ENCODE measurements around the gene YWHAQ. TPM values are rescaled to one million over a fixed set of nuclear protein-coding genes. Genes with fewer than 3 reads are reported as not detected.

Gene YWHAQ
- polyA plus RNA-seq (ENCODE audit: insufficient read length), result 467 TPM
- long read RNA-seq, donor 1, transcript YWHAQ-202 (5 exons, 2,216 nt), result minor isoform, 26 of 156 reads
- long read RNA-seq, donor 1, transcript YWHAQ-201 (6 exons, 2,208 nt), result major isoform, 94 of 156 reads
- long read RNA-seq, donor 1, partial matches to known transcripts, result 36 of 156 reads
- long read RNA-seq, donor 1, other reads (novel, unspliced or antisense), result 0 of 156 reads
- long read RNA-seq, donor 2, transcript YWHAQ-201 (6 exons, 2,208 nt), result major isoform, 80 of 113 reads
- long read RNA-seq, donor 2, transcript YWHAQ-202 (5 exons, 2,216 nt), result minor isoform, 21 of 113 reads
- long read RNA-seq, donor 2, partial matches to known transcripts, result 12 of 113 reads
- long read RNA-seq, donor 2, other reads (novel, unspliced or antisense), result 0 of 113 reads
- long read RNA-seq, donor 3, transcript YWHAQ-201 (6 exons, 2,208 nt), result major isoform, 66 of 87 reads
- long read RNA-seq, donor 3, transcript YWHAQ-202 (5 exons, 2,216 nt), result minor isoform, 16 of 87 reads
- long read RNA-seq, donor 3, partial matches to known transcripts, result 5 of 87 reads
- long read RNA-seq, donor 3, other reads (novel, unspliced or antisense), result 0 of 87 reads
- long read RNA-seq, donor 4, partial matches to known transcripts, result 0 of 2 reads
- long read RNA-seq, donor 4, other reads (novel, unspliced or antisense), result 0 of 2 reads
- long read RNA-seq, donor 5, transcript YWHAQ-201 (6 exons, 2,208 nt), result major isoform, 152 of 214 reads
- long read RNA-seq, donor 5, transcript YWHAQ-202 (5 exons, 2,216 nt), result minor isoform, 41 of 214 reads
- long read RNA-seq, donor 5, partial matches to known transcripts, result 21 of 214 reads
- long read RNA-seq, donor 5, other reads (novel, unspliced or antisense), result 0 of 214 reads
- long read RNA-seq, donor 6, transcript YWHAQ-201 (6 exons, 2,208 nt), result major isoform, 92 of 156 reads
- long read RNA-seq, donor 6, transcript YWHAQ-202 (5 exons, 2,216 nt), result minor isoform, 40 of 156 reads
- long read RNA-seq, donor 6, partial matches to known transcripts, result 24 of 156 reads
- long read RNA-seq, donor 6, other reads (novel, unspliced or antisense), result 0 of 156 reads
- long read RNA-seq, donor 7, transcript YWHAQ-201 (6 exons, 2,208 nt), result major isoform, 131 of 178 reads
- long read RNA-seq, donor 7, transcript YWHAQ-202 (5 exons, 2,216 nt), result minor isoform, 36 of 178 reads
- long read RNA-seq, donor 7, partial matches to known transcripts, result 11 of 178 reads
- long read RNA-seq, donor 7, other reads (novel, unspliced or antisense), result 0 of 178 reads
- long read RNA-seq, donor 8, transcript YWHAQ-201 (6 exons, 2,208 nt), result major isoform, 49 of 57 reads
- long read RNA-seq, donor 8, transcript YWHAQ-202 (5 exons, 2,216 nt), result minor isoform, 8 of 57 reads
- long read RNA-seq, donor 8, partial matches to known transcripts, result 0 of 57 reads
- long read RNA-seq, donor 8, other reads (novel, unspliced or antisense), result 0 of 57 reads

- DNase-seq, result peak; percentile 99
Observed at GRCh38 chr2:9630736-9631552, at the start of gene YWHAQ. Gene YWHAQ (minus strand): TSS chr2:9630997. CDS start chr2:9630452, 545 bp downstream.

- no peak for DNase-seq
Observed at GRCh38 chr2:9680082-9680481, 49.3 kb upstream of the YWHAQ start.

- DNase-seq, result no peak
Observed at GRCh38 chr2:9679218-9679617, 48.4 kb upstream of the YWHAQ start.

- DNase-seq, result no peak
Observed at GRCh38 chr2:9678544-9678943, 47.7 kb upstream of the YWHAQ start.

- DNase-seq, result peak; percentile 37
Observed at GRCh38 chr2:9675415-9676351, 44.9 kb upstream of the YWHAQ start.

- no peak for DNase-seq
Observed at GRCh38 chr2:9674891-9675414, 44.2 kb upstream of the YWHAQ start.

- DNase-seq, result no peak
Observed at GRCh38 chr2:9673914-9674481, 43.2 kb upstream of the YWHAQ start.

- no peak for DNase-seq
Observed at GRCh38 chr2:9668687-9669345, 38.0 kb upstream of the YWHAQ start.

- DNase-seq, result no peak
Observed at GRCh38 chr2:9667826-9668225, 37.0 kb upstream of the YWHAQ start.

- DNase-seq, result no peak
Observed at GRCh38 chr2:9666306-9666705, 35.5 kb upstream of the YWHAQ start.

GRCh38 chr2:9665898-9666297 lies 35.1 kb upstream of the YWHAQ start:
- no peak for DNase-seq

GRCh38 chr2:9664365-9664764 lies 33.6 kb upstream of the YWHAQ start:
- DNase-seq, result no peak

GRCh38 chr2:9663008-9663879 lies 32.4 kb upstream of the YWHAQ start:
- no peak for DNase-seq

GRCh38 chr2:9661261-9661660 lies 30.5 kb upstream of the YWHAQ start:
- no peak for DNase-seq

GRCh38 chr2:9660781-9661180 lies 30.0 kb upstream of the YWHAQ start:
- DNase-seq, result no peak

- DNase-seq, result no peak
Observed at GRCh38 chr2:9660154-9660553, 29.4 kb upstream of the YWHAQ start.

- no peak for DNase-seq
Observed at GRCh38 chr2:9658972-9659371, 28.2 kb upstream of the YWHAQ start.

GRCh38 chr2:9657731-9658130 lies 26.9 kb upstream of the YWHAQ start:
- DNase-seq, result no peak

Data from left kidney (tissue), 8 donors.